Panc1 (cell line): ENCODE data around the gene MTHFD1L.

Source experiments
- CTCF ChIP-seq: fragments of 450-650 bp; IDR thresholded peaks from 2 replicates; pipeline ENCODE4 v1.5.1; 2017; ENCODE audit warnings: mild to moderate bottlenecking
- POLR2AphosphoS5 ChIP-seq: IDR thresholded peaks from 2 replicates; pipeline ENCODE4 v1.6.1; 2012; ENCODE audit warnings: mild to moderate bottlenecking, low read depth, low read length, moderate library complexity
- REST ChIP-seq, 2 experiments: IDR thresholded peaks; 2 replicates each; pipeline ENCODE4 v1.6.1; 2011 to 2012; ENCODE audit warnings: low read depth in 2 of 2, control low read depth in 1 of 2, low read length in 1 of 2, mild to moderate bottlenecking in 1 of 2, moderate library complexity in 1 of 2; ENCODE audit not compliant: insufficient read depth in 1 of 2

- TF ChIP-seq POLR2AphosphoS5 (no peak), REST (IDR thresholded peaks at IDR 0.05; ENCODE audit: insufficient read depth in 1 of 2, low read depth in 2 of 2, low read length in 1 of 2) (no peak), CTCF (no peak)
Measured at GRCh38 chr6:151010071-151010470, 144.6 kb downstream of the MTHFD1L start.
